NCI-H526 treated with DMSO at 0.1 percent for 48 hours (cell line): ENCODE data around the gene MBD3L5.
"Not testable (repeated sequence)": the region's sequence is repeated elsewhere in the genome, so short reads cannot be mapped to it uniquely, and the experiment has no call there.

Experiments
- DNase-seq: peaks from one replicate; lab custom pipeline; 2025; lab: John Stamatoyannopoulos, UW

Gene MBD3L5

GRCh38 chr19:7052896-7053295 lies 22.5 kb downstream of the MBD3L5 start:
- not testable (repeated sequence) for DNase-seq

GRCh38 chr19:7054635-7055368 lies 24.4 kb downstream of the MBD3L5 start:
- not testable (repeated sequence) for DNase-seq

- DNase-seq = not testable (repeated sequence)
These were observed 25.3 kb downstream of the MBD3L5 start for GRCh38 chr19:7055679-7056078.

- DNase-seq = not testable (repeated sequence)
These were observed 26.0 kb downstream of the MBD3L5 start for GRCh38 chr19:7056371-7056770.

- not testable (repeated sequence) for DNase-seq
These were observed 28.2 kb downstream of the MBD3L5 start, which contains the start of gene MBD3L3 for GRCh38 chr19:7058576-7058975. MBD3L3 (minus strand) TSS chr19:7058676; CDS start chr19:7058605, 71 bp downstream.

- not testable (repeated sequence) for DNase-seq
These were observed 29.6 kb downstream of the MBD3L5 start for GRCh38 chr19:7059977-7060376.

- DNase-seq = no peak
These were observed 33.0 kb downstream of the MBD3L5 start for GRCh38 chr19:7063339-7063738.

GRCh38 chr19:7063764-7064418 lies 33.5 kb downstream of the MBD3L5 start:
- DNase-seq = no peak

- DNase-seq = peak; percentile 0
These were observed 36.7 kb downstream of the MBD3L5 start for GRCh38 chr19:7067122-7067521.

GRCh38 chr19:7067716-7068115 lies 37.3 kb downstream of the MBD3L5 start:
- DNase-seq = no peak

GRCh38 chr19:7068599-7068998 lies 38.2 kb downstream of the MBD3L5 start:
- DNase-seq = no peak

GRCh38 chr19:7069042-7069903 lies 38.9 kb downstream of the MBD3L5 start, which contains the start of gene ZNF557:
ZNF557 (plus strand) TSS chr19:7069703; CDS start chr19:7075075, 5,372 bp downstream.
- DNase-seq = peak; percentile 92

GRCh38 chr19:7069904-7070226 lies 39.5 kb downstream of the MBD3L5 start:
- DNase-seq = no peak

- no peak for DNase-seq
These were observed 42.2 kb downstream of the MBD3L5 start for GRCh38 chr19:7072541-7072940.

- no peak for DNase-seq
These were observed 44.4 kb downstream of the MBD3L5 start for GRCh38 chr19:7074705-7075282.

GRCh38 chr19:7076151-7076550 lies 45.8 kb downstream of the MBD3L5 start:
- no peak for DNase-seq

GRCh38 chr19:7078008-7078407 lies 47.6 kb downstream of the MBD3L5 start:
- DNase-seq = no peak
